Activated gamma-delta T cell treated with anti-CD3 and anti-CD28 coated beads, Interleukin-2, amount 50 U/mL, for 16 hours (primary cell): ENCODE measurements around the gene ACAP2.

Experiments
- DNase-seq: peaks from one replicate; pipeline ENCODE4 v3.0.0-alpha.2; 2020; ENCODE audit warnings: low read depth

The ACAP2 gene

GRCh38 chr3:195285372-195285771 lies 157.4 kb downstream of the ACAP2 start:
- DNase-seq: no peak

- no peak for DNase-seq
Observed at GRCh38 chr3:195284842-195285241, 158.0 kb downstream of the ACAP2 start.

GRCh38 chr3:195282961-195283360 lies 159.9 kb downstream of the ACAP2 start:
- DNase-seq: no peak

GRCh38 chr3:195274259-195274966 lies 168.4 kb downstream of the ACAP2 start:
- DNase-seq: no peak

GRCh38 chr3:195271410-195272243 lies 171.2 kb downstream of the ACAP2 start:
- peak; percentile 86 for DNase-seq

GRCh38 chr3:195270817-195271409 lies 171.9 kb downstream of the ACAP2 start, which contains the start of gene XXYLT1:
Gene XXYLT1, minus strand, starts transcription at chr3:195271159. Its CDS starts 101 bp downstream, at chr3:195271058.
- peak; percentile 86 for DNase-seq

GRCh38 chr3:195270079-195270816 lies 172.6 kb downstream of the ACAP2 start:
- DNase-seq: no peak

- no peak for DNase-seq
Observed at GRCh38 chr3:195269375-195270078, 173.3 kb downstream of the ACAP2 start.

GRCh38 chr3:195268576-195269309 lies 174.1 kb downstream of the ACAP2 start:
- DNase-seq: no peak

- DNase-seq: no peak
Observed at GRCh38 chr3:195267096-195267495, 175.7 kb downstream of the ACAP2 start.

- no peak for DNase-seq
Observed at GRCh38 chr3:195266428-195266827, 176.4 kb downstream of the ACAP2 start.

- no peak for DNase-seq
Observed at GRCh38 chr3:195265363-195265976, 177.3 kb downstream of the ACAP2 start.

GRCh38 chr3:195263925-195264600 lies 178.8 kb downstream of the ACAP2 start:
- DNase-seq: no peak

GRCh38 chr3:195263193-195263924 lies 179.5 kb downstream of the ACAP2 start:
- no peak for DNase-seq

- no peak for DNase-seq
Observed at GRCh38 chr3:195261925-195262324, 180.9 kb downstream of the ACAP2 start.

GRCh38 chr3:195260280-195260905 lies 182.4 kb downstream of the ACAP2 start:
- no peak for DNase-seq

- peak; percentile 88 for DNase-seq
Observed at GRCh38 chr3:195259475-195260279, 183.1 kb downstream of the ACAP2 start.

- no peak for DNase-seq
Observed at GRCh38 chr3:195259154-195259474, 183.7 kb downstream of the ACAP2 start.
